Measurements from ENCODE around the gene MMP2. TPM values are rescaled to one million over a fixed set of nuclear protein-coding genes. Genes with fewer than 3 reads are reported as not detected.

The MMP2 gene
- total and polyA plus RNA-seq, 2 of the 8 experiments (the other 6 are each of a cell fraction or from before 2014, with no cell fraction given): 33.6 to 58.2 TPM

DNA sequence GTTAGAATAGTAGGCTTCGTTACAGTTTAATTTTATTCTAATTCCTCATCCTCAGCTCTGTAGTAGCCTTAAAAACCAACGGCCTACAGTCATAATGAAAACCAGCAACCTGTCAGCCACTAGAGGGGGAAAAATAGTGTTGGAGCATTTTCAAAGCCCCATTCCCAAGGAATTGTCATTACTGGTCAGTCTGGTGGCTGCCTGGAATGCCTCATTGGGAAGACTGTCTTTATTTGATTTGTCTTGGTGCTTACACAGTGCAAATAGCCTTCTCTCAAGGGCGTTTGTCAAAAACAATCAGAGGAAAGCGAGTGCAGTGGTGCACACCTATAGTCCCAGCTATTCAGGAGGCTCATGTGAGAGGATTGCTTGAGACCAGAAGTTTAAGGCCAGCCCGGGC is 34.6 kb downstream of the MMP2 start:
- no peak overlapping the region for H4K91ac ChIP-seq (replicated peaks; ENCODE audit: insufficient read length, low read length)
- H3K9me3 ChIP-seq (ENCODE audit: insufficient read depth in 2 of 2, low read depth in 1 of 2, low read length in 1 of 2): peaks cover 14 to 15% of the 10 kb centered on the region in 2 experiments; a peak in 2 of 4 replicates
- FAIRE-seq (no peak), DNase-seq (ENCODE audit: low read depth in 1 of 2, low spot score in 2 of 2) (no peak)
- H2AFZ ChIP-seq (ENCODE audit: low read length): no peak overlapping the region
- no peak overlapping the region for H2BK5ac ChIP-seq (ENCODE audit: low read depth, low read length)
- no peak overlapping the region for H2BK120ac ChIP-seq (replicated peaks; ENCODE audit: low read depth, low read length)
- no peak overlapping the region for H3K4ac ChIP-seq (replicated peaks; ENCODE audit: insufficient read length, low read depth, low read length)
- H4K8ac ChIP-seq (ENCODE audit: extremely low read depth, insufficient read depth, low read length): no peak overlapping the region
- no peak overlapping the region for H2BK15ac ChIP-seq (ENCODE audit: low read length)
- peaks cover 6% of the 10 kb centered on the region; the same call in 1 of the 2 replicates for H3K23me2 ChIP-seq (ENCODE audit: low read depth, low read length)
- no peak overlapping the region for H3K23ac ChIP-seq (ENCODE audit: insufficient read length)
- H3K56ac ChIP-seq (replicated peaks; ENCODE audit: insufficient read length, low read depth, low read length): no peak overlapping the region
- no peaks in the 10 kb centered on the region for H3K79me2 ChIP-seq (ENCODE audit: control insufficient read depth in 1 of 2, insufficient read depth in 2 of 2, low read length in 2 of 2)
- H3K4me2 ChIP-seq (ENCODE audit: insufficient read depth in 1 of 2, low read depth in 2 of 2, low read length in 2 of 2): no peak overlapping the region
- H4K20me1 ChIP-seq (replicated peaks in 1 of 2; ENCODE audit: control insufficient read depth in 1 of 2, insufficient read depth in 2 of 2, low read length in 2 of 2): no peaks in the 10 kb centered on the region
- H4K5ac ChIP-seq (ENCODE audit: insufficient read length, low read depth, low read length): no peak overlapping the region
- H3K36me3 ChIP-seq (ENCODE audit: control insufficient read depth in 2 of 4, insufficient read depth in 4 of 4, low read length in 3 of 4): peaks cover 0 to 7% (median 2%) of the 10 kb centered on the region in 4 experiments; a peak in 3 of 8 replicates
- H3K14ac ChIP-seq (ENCODE audit: insufficient read length): no peak overlapping the region
- no peak overlapping the region for H3K9ac ChIP-seq (replicated peaks in 1 of 4; ENCODE audit: extremely low read depth in 1 of 4, low read depth in 3 of 4, low read length in 3 of 4)
- no peak overlapping the region for H3K4me3 ChIP-seq (ENCODE audit: extremely low read depth in 1 of 4, insufficient read depth in 2 of 4, low read depth in 3 of 4, low read length in 4 of 4)
- peaks cover 0 to 4% (median 2%) of the 10 kb centered on the region in 4 experiments; a peak in 4 of 7 replicates for H3K4me1 ChIP-seq (replicated peaks in 1 of 4; ENCODE audit: control insufficient read depth in 3 of 4, insufficient read depth in 4 of 4, low read length in 3 of 4)
- no peak overlapping the region for H2BK20ac ChIP-seq (ENCODE audit: low read length)
- ChIA-PET POLR2A (ENCODE audit: partially characterized antibody) (no interaction called here), CTCF (ENCODE audit: partially characterized antibody) (interaction anchor here (0.7 to 3.5 kb wide), 8 partner anchors 12 to 431 kb away, joined by 3 to 16 read pairs (median 4); no protein-coding TSS in a partner anchor)
- H3K18ac ChIP-seq (ENCODE audit: extremely low read depth, low read length): no peak overlapping the region
- 88% methylated on average over 5 of the region's 5 CpGs; no CpG with 5 or more reads in 1 of the 2 experiments for WGBS, 2 experiments (ENCODE audit: extremely low coverage in 1 of 2, insufficient coverage in 1 of 2, insufficient read length in 1 of 2, insufficient replicate concordance in 2 of 2, low coverage in 1 of 2, low lambda C conversion rate in 2 of 2, missing lambda C conversion rate in 1 of 2)
- peak in 1 of 2 experiments; percentile 5; a peak in 1 of 4 replicates for TF ChIP-seq RAD21 (IDR thresholded peaks at IDR 0.05 in 1 of 2, conservative IDR thresholded peaks at IDR 0.05 in 1 of 2; ENCODE audit: low read depth in 2 of 2, low read length in 2 of 2)
- no peak for TF ChIP-seq SP1 (IDR thresholded peaks at IDR 0.05; ENCODE audit: low read depth, low read length)
- TF ChIP-seq, protein P1, sequence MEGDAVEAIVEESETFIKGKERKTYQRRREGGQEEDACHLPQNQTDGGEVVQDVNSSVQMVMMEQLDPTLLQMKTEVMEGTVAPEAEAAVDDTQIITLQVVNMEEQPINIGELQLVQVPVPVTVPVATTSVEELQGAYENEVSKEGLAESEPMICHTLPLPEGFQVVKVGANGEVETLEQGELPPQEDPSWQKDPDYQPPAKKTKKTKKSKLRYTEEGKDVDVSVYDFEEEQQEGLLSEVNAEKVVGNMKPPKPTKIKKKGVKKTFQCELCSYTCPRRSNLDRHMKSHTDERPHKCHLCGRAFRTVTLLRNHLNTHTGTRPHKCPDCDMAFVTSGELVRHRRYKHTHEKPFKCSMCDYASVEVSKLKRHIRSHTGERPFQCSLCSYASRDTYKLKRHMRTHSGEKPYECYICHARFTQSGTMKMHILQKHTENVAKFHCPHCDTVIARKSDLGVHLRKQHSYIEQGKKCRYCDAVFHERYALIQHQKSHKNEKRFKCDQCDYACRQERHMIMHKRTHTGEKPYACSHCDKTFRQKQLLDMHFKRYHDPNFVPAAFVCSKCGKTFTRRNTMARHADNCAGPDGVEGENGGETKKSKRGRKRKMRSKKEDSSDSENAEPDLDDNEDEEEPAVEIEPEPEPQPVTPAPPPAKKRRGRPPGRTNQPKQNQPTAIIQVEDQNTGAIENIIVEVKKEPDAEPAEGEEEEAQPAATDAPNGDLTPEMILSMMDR (IDR thresholded peaks at IDR 0.05; ENCODE audit: control extremely low read depth in 1 of 3, insufficient read depth in 1 of 3, low read depth in 1 of 3, low read length in 3 of 3): peak in 2 of 3 experiments; percentile 15 to 27; a peak in 2 of 4 replicates
- H2BK12ac ChIP-seq (ENCODE audit: low read depth, low read length): no peak overlapping the region
- no peak overlapping the region for H2AK5ac ChIP-seq (ENCODE audit: low read depth, low read length)
- no peaks in the 10 kb centered on the region; a peak in 1 of 7 replicates for H3K27me3 ChIP-seq (replicated peaks in 1 of 4; ENCODE audit: control insufficient read depth in 3 of 4, extremely low read depth in 1 of 4, insufficient read depth in 3 of 4, low read length in 3 of 4)
- no peak overlapping the region for H3K27ac ChIP-seq (ENCODE audit: low read depth, low read length)
- no peaks in the 10 kb centered on the region for H3K79me1 ChIP-seq (ENCODE audit: low read depth, low read length)
